Left ventricle myocardium inferior (tissue), 1 donor: Measurements from ENCODE around the gene PTCHD1. TPM values are rescaled to one million over a fixed set of nuclear protein-coding genes. Genes with fewer than 3 reads are reported as not detected.

Source experiments
- DNase-seq: peaks from one replicate; pipeline ENCODE4 v3.0.0-alpha.2; 2020
- H3K27ac ChIP-seq: fragments of 200-600 bp; replicated peaks from 2 replicates; pipeline ENCODE4 v1.8.0; 2021
- H3K27me3 ChIP-seq: fragments of 200-600 bp; 2 replicates; pipeline ENCODE4 v1.8.0; 2021; ENCODE audit warnings: low read depth
- H3K36me3 ChIP-seq: fragments of 200-600 bp; 2 replicates; pipeline ENCODE4 v1.8.0; 2021
- H3K4me1 ChIP-seq: fragments of 200-600 bp; 2 replicates; pipeline ENCODE4 v1.8.0; 2021
- H3K4me3 ChIP-seq: fragments of 200-600 bp; 2 replicates; pipeline ENCODE4 v1.8.0; 2021; ENCODE audit warnings: mild to moderate bottlenecking, moderate library complexity
- H3K9me3 ChIP-seq: fragments of 200-600 bp; replicated peaks from 2 replicates; pipeline ENCODE4 v1.8.0; 2021
- CTCF ChIP-seq: fragments of 200-600 bp; IDR thresholded peaks from 2 replicates; pipeline ENCODE4 v1.8.0; 2021; ENCODE audit warnings: antibody characterized with exemption, mild to moderate bottlenecking, borderline replicate concordance
- intact Hi-C: fragments of 100-400 bp; cut with micrococcal nuclease; formaldehyde crosslinking; loops from one replicate; pipeline ENCODE4 v1.11.0; 2022
- long read RNA-seq: library from polyadenylated mRNA; unstranded; transcript quantifications from one replicate; pipeline ENCODE4 v2.0.0, GENCODE V29; 2021
- total RNA-seq: library from RNA; stranded (reverse); fragmentation: NEBNext Ultra II Directional; extraction: Animal tissue kit (Norgen Biotek cat#: 25700); gene quantifications from one replicate; pipeline ENCODE4 v1.2.1, GENCODE V29; 2021
- donor health status: DM: no; HTN: yes; CAD: no; lungs with severe emphysema.

PTCHD1 gene
- total RNA-seq, result 0.22 TPM
- long read RNA-seq, result 0 reads

- H3K4me1 ChIP-seq, result peaks cover 16% of the 10 kb centered on the region
- no peak for TF ChIP-seq CTCF
- no peak for DNase-seq
- intact Hi-C loops, result no loop called here
- H3K9me3 ChIP-seq, result no peaks in the 10 kb centered on the region
- H3K27ac ChIP-seq, result no peak within 1 kb of the TSS
- H3K36me3 ChIP-seq, result no peaks in the 10 kb centered on the region
- H3K27me3 ChIP-seq, result peaks cover 77% of the 10 kb centered on the region
- H3K4me3 ChIP-seq, result peak within 1 kb of the TSS; percentile 53
Observed at GRCh38 chrX:23334848-23335599, at the start of gene PTCHD1. TSS of gene PTCHD1 (plus strand) at chrX:23334849. CDS start at chrX:23334876, 27 bp downstream.

- Histone ChIP-seq H3K27ac (no peak overlapping the region), H3K27me3 (no peaks in the 10 kb centered on the region), H3K36me3 (no peaks in the 10 kb centered on the region), H3K9me3 (no peaks in the 10 kb centered on the region), H3K4me1 (no peaks in the 10 kb centered on the region), H3K4me3 (no peak overlapping the region)
- DNase-seq, result no peak
- no peak for TF ChIP-seq CTCF
- intact Hi-C loops, result no loop called here
Observed at GRCh38 chrX:23286731-23287130, 47.9 kb upstream of the PTCHD1 start.

GRCh38 chrX:23287191-23287725 is 47.4 kb upstream of the PTCHD1 start:
- no peak for TF ChIP-seq CTCF
- H3K36me3 ChIP-seq, result no peaks in the 10 kb centered on the region
- H3K27me3 ChIP-seq, result no peaks in the 10 kb centered on the region
- no peak for DNase-seq
- H3K4me1 ChIP-seq, result no peaks in the 10 kb centered on the region
- intact Hi-C loops, result no loop called here
- no peaks in the 10 kb centered on the region for H3K9me3 ChIP-seq
- no peak overlapping the region for H3K27ac ChIP-seq
- H3K4me3 ChIP-seq, result no peak overlapping the region

- Histone ChIP-seq H3K4me1 (no peaks in the 10 kb centered on the region), H3K27ac (no peak overlapping the region), H3K27me3 (no peaks in the 10 kb centered on the region), H3K36me3 (no peaks in the 10 kb centered on the region), H3K9me3 (no peaks in the 10 kb centered on the region), H3K4me3 (no peak overlapping the region)
- intact Hi-C loops, result no loop called here
- DNase-seq, result no peak
- no peak for TF ChIP-seq CTCF
Observed at GRCh38 chrX:23292354-23292987, 42.2 kb upstream of the PTCHD1 start.

GRCh38 chrX:23292988-23293651 is 41.5 kb upstream of the PTCHD1 start:
- no peak for TF ChIP-seq CTCF
- Histone ChIP-seq H3K36me3 (no peaks in the 10 kb centered on the region), H3K27ac (no peak overlapping the region), H3K27me3 (no peaks in the 10 kb centered on the region), H3K9me3 (no peaks in the 10 kb centered on the region), H3K4me3 (no peak overlapping the region), H3K4me1 (no peaks in the 10 kb centered on the region)
- intact Hi-C loops, result no loop called here
- DNase-seq, result no peak
